ENCODE data around the gene MDFI. TPM values are rescaled to one million over a fixed set of nuclear protein-coding genes. Genes with fewer than 3 reads are reported as not detected.

The MDFI gene
- total RNA-seq, 2 experiments from 2014 or later, result not detected

DNA sequence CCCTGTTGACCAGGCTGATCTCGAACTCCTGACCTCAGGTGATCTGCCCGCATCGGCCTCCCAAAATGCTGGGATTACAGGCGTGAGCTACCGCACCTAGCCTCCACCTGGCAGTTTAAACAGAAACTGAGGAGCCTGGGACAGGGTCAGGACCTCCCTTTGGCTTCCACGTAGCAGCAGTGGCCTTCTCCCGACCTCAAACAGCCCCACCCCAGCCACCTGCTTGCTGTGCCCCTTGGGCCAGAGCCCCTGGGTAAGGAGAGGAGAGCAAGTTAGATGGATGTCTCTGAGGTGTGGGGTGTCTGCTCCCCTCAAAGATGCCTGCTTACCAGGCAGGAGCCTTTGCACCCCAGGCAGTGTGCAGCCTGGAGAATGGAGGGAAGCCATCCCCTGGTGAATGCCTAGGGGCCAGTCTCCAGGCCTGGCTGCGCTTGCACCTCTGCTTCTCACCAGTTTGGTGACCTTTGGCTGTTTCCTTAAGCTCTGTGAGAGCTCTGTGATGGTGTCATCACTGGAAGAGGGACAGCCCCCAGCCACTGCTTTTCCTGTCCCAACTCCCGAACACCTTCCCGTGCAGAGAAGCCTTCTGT, 42.1 kb upstream of the MDFI start:
- no peaks in the 10 kb centered on the region for H3K9me3 Mint-ChIP-seq
- POLR2A ChIA-PET, result no interaction called here
- no peak overlapping the region for H3K4me3 Mint-ChIP-seq
- intact Hi-C loops (cut with micrococcal nuclease), result no loop called here
- no peaks in the 10 kb centered on the region for H3K4me1 Mint-ChIP-seq (ENCODE audit: low read depth)
- DNase-seq, result no peak
- no peaks in the 10 kb centered on the region for H3K27me3 Mint-ChIP-seq
- peaks cover 8% of the 10 kb centered on the region for H3K36me3 Mint-ChIP-seq
- CTCF ChIA-PET, result interaction anchor here (1.3 to 1.5 kb wide), 2 partner anchors 87 to 228 kb away, joined by 4 to 8 read pairs; no protein-coding TSS in a partner anchor
- H3K27ac Mint-ChIP-seq, result no peak overlapping the region

GRCh38 chr6:41596807-41597206, 41.5 kb upstream of the MDFI start:
- no peak for DNase-seq
- Mint-ChIP-seq H3K4me1 (ENCODE audit: low read depth) (no peaks in the 10 kb centered on the region), H3K36me3 (peaks cover 8% of the 10 kb centered on the region), H3K4me3 (no peak overlapping the region), H3K9me3 (no peaks in the 10 kb centered on the region), H3K27ac (no peak overlapping the region), H3K27me3 (no peaks in the 10 kb centered on the region)
- CTCF ChIA-PET, result interaction anchor here (1.3 to 1.5 kb wide), 2 partner anchors 86 to 229 kb away, joined by 4 to 8 read pairs; no protein-coding TSS in a partner anchor
- POLR2A ChIA-PET, result no interaction called here
- intact Hi-C loops (cut with micrococcal nuclease), result no loop called here

- intact Hi-C loops (cut with micrococcal nuclease), result no loop called here
- CTCF ChIA-PET, result interaction anchor here (1.3 kb wide), 1 partner anchor 230 kb away, joined by 8 read pairs; no protein-coding TSS in a partner anchor
- Mint-ChIP-seq H3K4me3 (no peak overlapping the region), H3K27me3 (no peaks in the 10 kb centered on the region), H3K4me1 (ENCODE audit: low read depth) (no peaks in the 10 kb centered on the region), H3K27ac (no peak overlapping the region), H3K36me3 (peaks cover 8% of the 10 kb centered on the region), H3K9me3 (no peaks in the 10 kb centered on the region)
- DNase-seq, result no peak
- POLR2A ChIA-PET, result no interaction called here
Measured at GRCh38 chr6:41597246-41598000, 40.8 kb upstream of the MDFI start.

GRCh38 chr6:41598670-41599014, 39.6 kb upstream of the MDFI start:
- intact Hi-C loops (cut with micrococcal nuclease), result no loop called here
- ChIA-PET POLR2A (no interaction called here), CTCF (no interaction called here)
- Mint-ChIP-seq H3K27me3 (peaks cover 1% of the 10 kb centered on the region), H3K9me3 (no peaks in the 10 kb centered on the region), H3K4me1 (ENCODE audit: low read depth) (peaks cover 4% of the 10 kb centered on the region), H3K4me3 (no peak overlapping the region), H3K27ac (no peak overlapping the region), H3K36me3 (peaks cover 8% of the 10 kb centered on the region)
- DNase-seq, result no peak

GRCh38 chr6:41599015-41599851, 39.0 kb upstream of the MDFI start:
- H3K27ac Mint-ChIP-seq, result no peak overlapping the region
- intact Hi-C loops (cut with micrococcal nuclease), result no loop called here
- POLR2A ChIA-PET, result no interaction called here

GRCh38 chr6:41599852-41600445, 38.3 kb upstream of the MDFI start:
- ChIA-PET POLR2A (no interaction called here), CTCF (no interaction called here)
- Mint-ChIP-seq H3K36me3 (peaks cover 6% of the 10 kb centered on the region), H3K27me3 (peaks cover 1% of the 10 kb centered on the region), H3K27ac (no peak overlapping the region), H3K9me3 (no peaks in the 10 kb centered on the region), H3K4me1 (ENCODE audit: low read depth) (peaks cover 4% of the 10 kb centered on the region), H3K4me3 (no peak overlapping the region)
- intact Hi-C loops (cut with micrococcal nuclease), result no loop called here
- DNase-seq, result no peak

More at GRCh38 chr6:41599015-41599851, 39.0 kb upstream of the MDFI start:
- no peak for DNase-seq
- Mint-ChIP-seq H3K9me3 (no peaks in the 10 kb centered on the region), H3K4me3 (no peak overlapping the region), H3K4me1 (ENCODE audit: low read depth) (peaks cover 4% of the 10 kb centered on the region), H3K36me3 (peaks cover 8% of the 10 kb centered on the region), H3K27me3 (peaks cover 1% of the 10 kb centered on the region)
- CTCF ChIA-PET, result no interaction called here

DNA sequence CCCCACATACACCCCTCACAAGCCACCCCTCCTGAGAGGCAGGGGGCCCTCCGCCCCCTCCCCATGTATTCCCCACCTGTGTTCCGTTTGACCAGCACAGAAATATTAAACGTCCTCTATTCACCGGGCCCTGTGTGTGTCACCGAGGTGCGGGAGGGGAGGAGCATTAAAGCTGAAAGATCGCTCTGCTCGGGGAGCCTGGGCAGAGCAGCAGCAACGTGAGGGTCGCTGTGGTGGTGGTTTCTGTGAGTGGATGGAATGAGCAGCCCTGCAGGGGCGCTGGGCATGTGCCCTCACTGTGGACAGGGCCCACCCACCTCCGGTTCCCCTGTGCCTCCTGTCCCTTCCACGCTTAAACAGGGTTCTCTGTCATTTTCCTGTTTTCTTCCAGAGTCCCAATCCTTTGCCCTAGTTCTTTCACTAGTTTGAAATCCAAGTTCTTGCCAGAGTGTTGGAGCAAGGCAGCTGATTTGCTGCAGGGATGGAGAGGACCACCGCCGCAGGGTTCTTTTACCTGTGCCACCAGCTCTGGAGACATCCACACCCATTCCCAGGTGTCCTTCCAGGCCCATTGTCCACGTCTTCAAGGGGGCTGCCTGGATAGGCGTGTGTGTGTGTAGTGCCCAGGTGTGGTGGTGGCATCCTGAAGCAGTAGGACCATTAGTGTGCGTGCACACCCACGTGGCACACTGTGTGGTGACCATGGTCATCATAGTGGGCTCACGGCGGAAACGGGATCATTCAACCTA, 37.6 kb upstream of the MDFI start:
- Mint-ChIP-seq H3K36me3 (peaks cover 5% of the 10 kb centered on the region), H3K27ac (no peak overlapping the region), H3K4me3 (no peak overlapping the region), H3K27me3 (peaks cover 1% of the 10 kb centered on the region), H3K4me1 (ENCODE audit: low read depth) (peaks cover 4% of the 10 kb centered on the region), H3K9me3 (no peaks in the 10 kb centered on the region)
- POLR2A ChIA-PET, result no interaction called here
- CTCF ChIA-PET, result interaction anchor here (2.8 to 6.6 kb wide), 3 partner anchors 80 to 88 kb away, joined by 10 to 90 read pairs (median 44); no protein-coding TSS in a partner anchor
- intact Hi-C loops (cut with micrococcal nuclease), result no loop called here
- no peak for DNase-seq

- intact Hi-C loops (cut with micrococcal nuclease), result no loop called here
- ChIA-PET CTCF (interaction anchor here (2.0 to 6.6 kb wide), 4 partner anchors 9 to 88 kb away, joined by 7 to 90 read pairs (median 27); no protein-coding TSS in a partner anchor), POLR2A (no interaction called here)
- H3K4me1 Mint-ChIP-seq (ENCODE audit: low read depth), result peaks cover 4% of the 10 kb centered on the region
- DNase-seq, result no peak
- H3K27me3 Mint-ChIP-seq, result peaks cover 1% of the 10 kb centered on the region
- no peak overlapping the region for H3K27ac Mint-ChIP-seq
- H3K36me3 Mint-ChIP-seq, result peaks cover 5% of the 10 kb centered on the region
- H3K4me3 Mint-ChIP-seq, result no peak overlapping the region
- H3K9me3 Mint-ChIP-seq, result no peaks in the 10 kb centered on the region
Measured at GRCh38 chr6:41601248-41601549, 37.1 kb upstream of the MDFI start.

- no peaks in the 10 kb centered on the region for H3K9me3 Mint-ChIP-seq
- H3K27ac Mint-ChIP-seq, result no peak overlapping the region
- POLR2A ChIA-PET, result no interaction called here
- H3K27me3 Mint-ChIP-seq, result peaks cover 1% of the 10 kb centered on the region
- intact Hi-C loops (cut with micrococcal nuclease), result no loop called here
- CTCF ChIA-PET, result interaction anchor here (0.7 to 6.6 kb wide), 24 partner anchors 9 to 296 kb away, joined by 3 to 90 read pairs (median 4); no protein-coding TSS in a partner anchor
- no peak for DNase-seq
- H3K4me3 Mint-ChIP-seq, result no peak overlapping the region
- peaks cover 4% of the 10 kb centered on the region for H3K4me1 Mint-ChIP-seq (ENCODE audit: low read depth)
- no peaks in the 10 kb centered on the region for H3K36me3 Mint-ChIP-seq
Measured at GRCh38 chr6:41602422-41602743, 35.9 kb upstream of the MDFI start.

DNA sequence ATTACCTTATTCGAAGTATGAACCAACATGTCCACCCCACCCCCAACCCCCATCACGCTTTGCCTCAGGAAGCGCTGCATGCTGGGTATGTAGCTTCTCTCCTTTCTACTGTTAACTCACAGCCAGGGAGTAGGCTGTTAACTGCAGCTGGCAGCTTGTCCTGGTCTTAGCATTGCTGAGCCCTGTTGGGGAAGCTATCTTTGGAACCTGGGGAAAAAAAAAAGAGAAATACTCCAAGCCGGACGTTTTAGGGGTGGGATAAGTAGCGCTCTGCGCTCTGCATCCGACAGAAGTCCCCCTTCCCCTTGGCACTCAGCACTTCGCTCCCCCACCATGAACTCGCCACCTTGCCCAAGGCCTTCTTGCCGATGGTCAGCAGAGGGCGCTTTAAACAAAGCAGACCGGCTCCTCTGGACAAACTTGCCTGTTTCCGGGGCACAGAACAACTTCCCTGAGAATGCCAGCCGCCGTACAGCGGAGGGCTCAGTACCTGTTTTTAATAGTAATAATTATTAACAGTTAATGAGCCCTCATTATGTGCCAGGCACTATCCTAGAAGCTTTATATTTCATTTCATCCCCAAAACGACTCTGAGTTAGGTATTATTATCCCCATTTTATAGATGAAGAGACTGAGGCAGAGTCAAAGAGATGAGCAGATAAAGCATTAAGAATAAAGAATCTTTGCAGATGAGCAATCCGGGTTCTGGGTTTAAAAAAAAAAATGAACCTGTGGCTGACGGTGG, 35.2 kb upstream of the MDFI start:
- CTCF ChIA-PET, result interaction anchor here (0.6 to 6.6 kb wide), 25 partner anchors 8 to 296 kb away, joined by 3 to 90 read pairs (median 4); no protein-coding TSS in a partner anchor
- Mint-ChIP-seq H3K4me3 (peak overlapping the region; percentile 8), H3K4me1 (ENCODE audit: low read depth) (peaks cover 4% of the 10 kb centered on the region), H3K36me3 (no peaks in the 10 kb centered on the region), H3K27ac (no peak overlapping the region), H3K9me3 (no peaks in the 10 kb centered on the region), H3K27me3 (peaks cover 1% of the 10 kb centered on the region)
- intact Hi-C loops (cut with micrococcal nuclease), result loop anchor here (1.0 kb wide), 3 partner anchors 80 to 234 kb away; no protein-coding TSS in a partner anchor
- peak; percentile 82 for DNase-seq
- POLR2A ChIA-PET, result no interaction called here

DNA sequence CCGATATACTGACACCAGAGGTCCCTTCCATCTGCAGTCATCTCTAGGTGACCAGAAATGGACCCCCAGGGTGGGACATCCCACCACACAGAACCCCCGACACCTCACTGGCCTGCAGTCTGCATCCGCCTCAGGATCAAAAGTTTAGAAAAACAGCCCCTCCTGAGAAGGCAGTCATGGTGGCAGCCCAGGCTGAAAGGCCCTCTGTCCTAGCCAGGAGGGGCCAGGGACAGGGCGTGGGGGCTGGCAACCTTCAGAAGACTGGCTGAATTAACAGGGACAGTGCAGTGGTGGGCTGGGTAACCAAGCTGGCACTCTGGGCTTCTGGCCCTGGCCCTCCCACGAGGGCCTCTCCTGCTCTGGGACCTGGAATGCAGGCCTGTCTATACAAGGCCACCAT, 34.3 kb upstream of the MDFI start:
- Mint-ChIP-seq H3K36me3 (no peaks in the 10 kb centered on the region), H3K4me1 (ENCODE audit: low read depth) (peaks cover 4% of the 10 kb centered on the region), H3K27ac (no peak overlapping the region), H3K4me3 (no peak overlapping the region), H3K27me3 (peaks cover 1% of the 10 kb centered on the region), H3K9me3 (no peaks in the 10 kb centered on the region)
- intact Hi-C loops (cut with micrococcal nuclease), result no loop called here
- DNase-seq, result no peak
- ChIA-PET CTCF (interaction anchor here (0.6 to 6.6 kb wide), 5 partner anchors 12 to 265 kb away, joined by 3 to 90 read pairs (median 7); no protein-coding TSS in a partner anchor), POLR2A (no interaction called here)
